Lung (tissue), 12 donors: ENCODE results near the gene MYL12B. TPM values are rescaled to one million over a fixed set of nuclear protein-coding genes. Genes with fewer than 3 reads are reported as not detected.

Source experiments
- ATAC-seq: fragments of 200-7000 bp; cut with Tn5 transposase; one replicate; pipeline ENCODE4 v1.9.1; 2020; ENCODE audit warnings: moderate number of reproducible peaks; ENCODE audit not compliant: insufficient read depth, low FRiP score
- DNase-seq, 3 donors: peaks; one replicate each; pipeline ENCODE4 v3.0.0-alpha.2; 2013 to 2017
- H3K27ac ChIP-seq, 2 donors: one replicate each; pipeline ENCODE4 v1.5.1; 2013; ENCODE audit warnings: mild to moderate bottlenecking in 2 of 2, moderate library complexity in 2 of 2, control low read depth in 1 of 2, inconsistent platforms in 1 of 2, low read depth in 1 of 2, low read length in 1 of 2
- H3K27me3 ChIP-seq, 3 donors: one replicate each; pipeline ENCODE4 v1.5.1; 2013; ENCODE audit warnings: low read length in 2 of 3; ENCODE audit not compliant: control insufficient read depth in 3 of 3, insufficient read depth in 3 of 3
- H3K36me3 ChIP-seq, 4 donors: one replicate each; pipeline ENCODE4 v1.5.1; 2013; ENCODE audit warnings: low read length in 4 of 4, mild to moderate bottlenecking in 1 of 4, moderate library complexity in 1 of 4; ENCODE audit not compliant: control insufficient read depth in 4 of 4, insufficient read depth in 4 of 4
- H3K4me1 ChIP-seq, 5 donors: one replicate each; pipeline ENCODE4 v1.5.1; 2013; ENCODE audit warnings: low read length in 5 of 5, mild to moderate bottlenecking in 2 of 5, moderate library complexity in 1 of 5; ENCODE audit not compliant: control insufficient read depth in 5 of 5, insufficient read depth in 5 of 5
- H3K4me3 ChIP-seq: one replicate; pipeline ENCODE4 v1.5.1; 2013; ENCODE audit warnings: mild to moderate bottlenecking, control low read depth, moderate library complexity
- H3K9ac ChIP-seq, 2 donors: one replicate each; pipeline ENCODE4 v1.5.1; 2013; ENCODE audit warnings: low read length in 2 of 2, control low read depth in 1 of 2; ENCODE audit not compliant: insufficient read depth in 1 of 2
- H3K9me3 ChIP-seq, 4 donors: one replicate each; pipeline ENCODE4 v1.5.1; 2013; ENCODE audit warnings: low read length in 3 of 4, mild to moderate bottlenecking in 1 of 4, moderate library complexity in 1 of 4; ENCODE audit not compliant: control insufficient read depth in 4 of 4, insufficient read depth in 3 of 4
- WGBS, 2 donors: extraction: QIAGEN DNeasy Blood & Tissue Kit; methylation state at CpG; one replicate each; pipeline ENCODE4 v1.1.7; 2013; 5-methylcytosine and 5-hydroxymethylcytosine counted together
- polyA plus RNA-seq, 2 donors: library from polyadenylated mRNA; stranded (reverse); fragments of 200-250 nt; gene quantifications; one replicate each; pipeline ENCODE4 v1.2.1, GENCODE V29; 2013
- total RNA-seq, 2 donors: library from RNA; depleted of rRNA in 1 of 2; stranded (reverse); fragments of >200 nt in 1 of 2; gene quantifications; one replicate each; pipeline ENCODE4 v1.2.1, GENCODE V29; 2014 to 2021
- TF ChIP-seq, protein P1 (sequence below): IDR thresholded peaks from 2 replicates; pipeline ENCODE4 v1.5.1; 2012; ENCODE audit warnings: mild to moderate bottlenecking; ENCODE audit errors: control extremely low read depth, extremely low read depth
- donor health status: control.
- donor health status: control.
- donor health status: Bipolar disorder and iron deficiency.
- donor health status: healthy.
- donor health status: DM: yes; HTN: yes; CAD: no.

Gene MYL12B
- total and polyA plus RNA-seq, 4 donors = 249 to 1,047 (median 418) TPM

DNA sequence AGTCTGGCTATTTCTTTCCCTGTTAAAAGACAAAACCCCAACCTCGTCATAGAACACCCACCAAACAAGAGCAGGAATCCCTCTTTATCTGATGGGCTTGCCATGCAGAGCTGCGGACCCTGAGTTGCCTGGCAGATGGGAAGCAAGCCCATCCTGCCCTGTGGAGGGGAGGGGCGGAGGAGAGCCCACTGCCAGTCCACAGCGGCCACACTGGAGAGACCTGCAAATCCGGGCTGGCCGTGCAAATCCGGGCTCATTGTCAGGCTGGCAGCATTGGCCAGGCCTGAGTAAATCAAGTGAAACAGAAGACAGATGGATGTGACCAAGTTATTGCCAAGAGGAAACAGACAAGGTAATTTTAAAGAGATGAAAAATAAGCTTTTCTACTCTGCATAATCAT lies 22.0 kb downstream of the MYL12B start:
- Histone ChIP-seq H3K27ac (peak overlapping the region in 1 of 2 donors; percentile 9), H3K36me3 (no peaks in the 10 kb centered on the region), H3K9me3 (no peaks in the 10 kb centered on the region), H3K27me3 (no peaks in the 10 kb centered on the region), H3K4me1 (peaks cover 0 to 8% (median 0%) of the 10 kb centered on the region in 5 donors), H3K4me3 (no peak overlapping the region), H3K9ac (no peak overlapping the region)
- no peak for ATAC-seq
- peak in 2 of 3 donors; percentile 15 to 16 for DNase-seq
- TF ChIP-seq, protein P1, sequence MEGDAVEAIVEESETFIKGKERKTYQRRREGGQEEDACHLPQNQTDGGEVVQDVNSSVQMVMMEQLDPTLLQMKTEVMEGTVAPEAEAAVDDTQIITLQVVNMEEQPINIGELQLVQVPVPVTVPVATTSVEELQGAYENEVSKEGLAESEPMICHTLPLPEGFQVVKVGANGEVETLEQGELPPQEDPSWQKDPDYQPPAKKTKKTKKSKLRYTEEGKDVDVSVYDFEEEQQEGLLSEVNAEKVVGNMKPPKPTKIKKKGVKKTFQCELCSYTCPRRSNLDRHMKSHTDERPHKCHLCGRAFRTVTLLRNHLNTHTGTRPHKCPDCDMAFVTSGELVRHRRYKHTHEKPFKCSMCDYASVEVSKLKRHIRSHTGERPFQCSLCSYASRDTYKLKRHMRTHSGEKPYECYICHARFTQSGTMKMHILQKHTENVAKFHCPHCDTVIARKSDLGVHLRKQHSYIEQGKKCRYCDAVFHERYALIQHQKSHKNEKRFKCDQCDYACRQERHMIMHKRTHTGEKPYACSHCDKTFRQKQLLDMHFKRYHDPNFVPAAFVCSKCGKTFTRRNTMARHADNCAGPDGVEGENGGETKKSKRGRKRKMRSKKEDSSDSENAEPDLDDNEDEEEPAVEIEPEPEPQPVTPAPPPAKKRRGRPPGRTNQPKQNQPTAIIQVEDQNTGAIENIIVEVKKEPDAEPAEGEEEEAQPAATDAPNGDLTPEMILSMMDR = no peak
- WGBS, 2 donors = 71 to 82% methylated on average over 7 of the region's 7 CpGs

GRCh38 chr18:3284501-3284900 lies 22.6 kb downstream of the MYL12B start:
- H3K36me3 ChIP-seq = no peaks in the 10 kb centered on the region
- TF ChIP-seq, protein P1 = no peak
- H3K4me3 ChIP-seq = no peak overlapping the region
- DNase-seq (no peak), ATAC-seq (no peak)
- no peak overlapping the region for H3K9ac ChIP-seq
- H3K27ac ChIP-seq = no peak overlapping the region
- WGBS, 2 donors = 93 to 96% methylated on average over 9 of the region's 9 CpGs
- H3K27me3 ChIP-seq = no peaks in the 10 kb centered on the region
- peaks cover 0 to 8% (median 0%) of the 10 kb centered on the region in 5 donors for H3K4me1 ChIP-seq
- H3K9me3 ChIP-seq = no peaks in the 10 kb centered on the region

GRCh38 chr18:3286159-3286558 lies 24.2 kb downstream of the MYL12B start:
- ATAC-seq (no peak), DNase-seq (no peak)
- Histone ChIP-seq H3K27me3 (no peaks in the 10 kb centered on the region), H3K9ac (no peak overlapping the region), H3K4me3 (no peak overlapping the region), H3K9me3 (no peaks in the 10 kb centered on the region), H3K27ac (no peak overlapping the region), H3K4me1 (peaks cover 0 to 8% (median 0%) of the 10 kb centered on the region in 5 donors), H3K36me3 (no peaks in the 10 kb centered on the region)
- TF ChIP-seq, protein P1 = no peak
- 69 to 79% methylated on average over 7 of the region's 7 CpGs for WGBS, 2 donors
